MG63 (cell line): ENCODE results near the gene TCAIM. TPM values are rescaled to one million over a fixed set of nuclear protein-coding genes. Genes with fewer than 3 reads are reported as not detected.

Experiments
- DNase-seq: peaks from one replicate; pipeline ENCODE4 v3.0.0-alpha.2; 2020
- H3K27me3 ChIP-seq: fragments of 250-450 bp; sonication (Bioruptor Pico); 2 replicates; pipeline ENCODE4 v1.5.1; 2020; ENCODE audit warnings: mild to moderate bottlenecking, moderate library complexity
- H3K36me3 ChIP-seq: fragments of 250-450 bp; sonication (Bioruptor Pico); 2 replicates; pipeline ENCODE4 v1.5.1; 2020; ENCODE audit warnings: mild to moderate bottlenecking, moderate library complexity
- H3K4me3 ChIP-seq: fragments of 250-450 bp; sonication (Bioruptor Pico); 2 replicates; pipeline ENCODE4 v1.5.1; 2020; ENCODE audit warnings: mild to moderate bottlenecking, moderate library complexity
- H3K9me3 ChIP-seq: fragments of 250-450 bp; sonication (Bioruptor Pico); 2 replicates; pipeline ENCODE4 v1.5.1; 2020; ENCODE audit warnings: mild to moderate bottlenecking, moderate library complexity
- total RNA-seq: library from RNA; depleted of rRNA; stranded (reverse); fragments of >200 nt; shearing (Covaris generic); gene quantifications from 2 replicates; pipeline ENCODE4 v1.2.3, GENCODE V29; 2014; ENCODE audit warnings: low replicate concordance; rRNA removed

Gene TCAIM
- 15.2 and 31.4 TPM in 2 replicates for total RNA-seq

GRCh38 chr3:44338010-44338827, at the start of gene TCAIM:
Gene TCAIM (plus strand): TSS chr3:44338766. CDS start chr3:44354783, 16,017 bp downstream.
- Histone ChIP-seq H3K27me3 (no peaks in the 10 kb centered on the region), H3K9me3 (no peaks in the 10 kb centered on the region), H3K4me3 (peak within 1 kb of the TSS; percentile 85), H3K36me3 (peaks cover 2% of the 10 kb centered on the region; the same call in 1 of the 2 replicates)
- DNase-seq: peak; percentile 94

- Histone ChIP-seq H3K36me3 (no peaks in the 10 kb centered on the region), H3K27me3 (no peaks in the 10 kb centered on the region; the same call in 1 of the 2 replicates), H3K4me3 (no peak overlapping the region), H3K9me3 (no peaks in the 10 kb centered on the region)
- no peak for DNase-seq
Measured at GRCh38 chr3:44289882-44290462, 48.6 kb upstream of the TCAIM start.

GRCh38 chr3:44292276-44292675, 46.3 kb upstream of the TCAIM start:
- no peak for DNase-seq
- Histone ChIP-seq H3K9me3 (no peaks in the 10 kb centered on the region), H3K4me3 (no peak overlapping the region), H3K36me3 (no peaks in the 10 kb centered on the region), H3K27me3 (peaks cover 6% of the 10 kb centered on the region; the same call in 1 of the 2 replicates)

- Histone ChIP-seq H3K9me3 (no peaks in the 10 kb centered on the region), H3K27me3 (peaks cover 6% of the 10 kb centered on the region; the same call in 1 of the 2 replicates), H3K36me3 (no peaks in the 10 kb centered on the region), H3K4me3 (no peak overlapping the region)
- DNase-seq: no peak
Measured at GRCh38 chr3:44292947-44293346, 45.6 kb upstream of the TCAIM start.

- peaks cover 6% of the 10 kb centered on the region; the same call in 1 of the 2 replicates for H3K27me3 ChIP-seq
- H3K4me3 ChIP-seq: no peak overlapping the region
- H3K9me3 ChIP-seq: no peaks in the 10 kb centered on the region
- DNase-seq: no peak
- H3K36me3 ChIP-seq: no peaks in the 10 kb centered on the region
Measured at GRCh38 chr3:44297255-44297654, 41.3 kb upstream of the TCAIM start.

GRCh38 chr3:44301746-44302145, 36.8 kb upstream of the TCAIM start:
- Histone ChIP-seq H3K27me3 (no peaks in the 10 kb centered on the region), H3K36me3 (no peaks in the 10 kb centered on the region), H3K4me3 (no peak overlapping the region), H3K9me3 (no peaks in the 10 kb centered on the region)
- no peak for DNase-seq

- no peak for DNase-seq
- no peaks in the 10 kb centered on the region for H3K27me3 ChIP-seq
- no peaks in the 10 kb centered on the region for H3K9me3 ChIP-seq
- no peaks in the 10 kb centered on the region for H3K36me3 ChIP-seq
- no peak overlapping the region for H3K4me3 ChIP-seq
Measured at GRCh38 chr3:44309500-44309899, 29.1 kb upstream of the TCAIM start.

- no peaks in the 10 kb centered on the region for H3K27me3 ChIP-seq
- H3K9me3 ChIP-seq: no peaks in the 10 kb centered on the region
- no peaks in the 10 kb centered on the region for H3K36me3 ChIP-seq
- no peak overlapping the region for H3K4me3 ChIP-seq
- no peak for DNase-seq
Measured at GRCh38 chr3:44318891-44319311, 19.7 kb upstream of the TCAIM start.

- no peak for DNase-seq
Measured at GRCh38 chr3:44321335-44321734, 17.2 kb upstream of the TCAIM start.

GRCh38 chr3:44323341-44323955, 15.1 kb upstream of the TCAIM start:
- no peak overlapping the region for H3K4me3 ChIP-seq
- no peaks in the 10 kb centered on the region for H3K36me3 ChIP-seq
- DNase-seq: peak; percentile 18

More at GRCh38 chr3:44321335-44321734, 17.2 kb upstream of the TCAIM start:
- no peak overlapping the region for H3K4me3 ChIP-seq
- no peaks in the 10 kb centered on the region for H3K27me3 ChIP-seq
- no peaks in the 10 kb centered on the region for H3K9me3 ChIP-seq
- H3K36me3 ChIP-seq: no peaks in the 10 kb centered on the region

GRCh38 chr3:44324584-44324983, 14.0 kb upstream of the TCAIM start:
- no peaks in the 10 kb centered on the region for H3K9me3 ChIP-seq
- no peak for DNase-seq
- H3K27me3 ChIP-seq: no peaks in the 10 kb centered on the region
- no peak overlapping the region for H3K4me3 ChIP-seq
- H3K36me3 ChIP-seq: no peaks in the 10 kb centered on the region

More at GRCh38 chr3:44323341-44323955, 15.1 kb upstream of the TCAIM start:
- Histone ChIP-seq H3K9me3 (no peaks in the 10 kb centered on the region), H3K27me3 (no peaks in the 10 kb centered on the region)

GRCh38 chr3:44326019-44326418, 12.5 kb upstream of the TCAIM start:
- no peak for DNase-seq
- Histone ChIP-seq H3K36me3 (no peaks in the 10 kb centered on the region), H3K9me3 (no peaks in the 10 kb centered on the region), H3K4me3 (no peak overlapping the region), H3K27me3 (no peaks in the 10 kb centered on the region)

GRCh38 chr3:44326515-44326914, 12.1 kb upstream of the TCAIM start:
- no peaks in the 10 kb centered on the region for H3K9me3 ChIP-seq
- DNase-seq: no peak
- no peaks in the 10 kb centered on the region for H3K27me3 ChIP-seq
- H3K36me3 ChIP-seq: no peaks in the 10 kb centered on the region
- no peak overlapping the region for H3K4me3 ChIP-seq

GRCh38 chr3:44329946-44330345, 8.6 kb upstream of the TCAIM start:
- Histone ChIP-seq H3K9me3 (no peaks in the 10 kb centered on the region), H3K36me3 (no peaks in the 10 kb centered on the region), H3K27me3 (no peaks in the 10 kb centered on the region), H3K4me3 (no peak overlapping the region)
- DNase-seq: no peak

GRCh38 chr3:44330444-44330843, 8.1 kb upstream of the TCAIM start:
- Histone ChIP-seq H3K27me3 (no peaks in the 10 kb centered on the region), H3K4me3 (no peak overlapping the region), H3K36me3 (no peaks in the 10 kb centered on the region), H3K9me3 (no peaks in the 10 kb centered on the region)
- no peak for DNase-seq

- Histone ChIP-seq H3K27me3 (no peaks in the 10 kb centered on the region), H3K9me3 (no peaks in the 10 kb centered on the region), H3K4me3 (no peak overlapping the region), H3K36me3 (no peaks in the 10 kb centered on the region)
- no peak for DNase-seq
Measured at GRCh38 chr3:44334326-44334725, 4.2 kb upstream of the TCAIM start.

GRCh38 chr3:44337248-44337785, 1.2 kb upstream of the TCAIM start:
- no peaks in the 10 kb centered on the region for H3K9me3 ChIP-seq
- H3K36me3 ChIP-seq: peaks cover 2% of the 10 kb centered on the region; the same call in 1 of the 2 replicates
- peak overlapping the region; percentile 85 for H3K4me3 ChIP-seq
- H3K27me3 ChIP-seq: no peaks in the 10 kb centered on the region
- no peak for DNase-seq
